Ishikawa (cell line): Measurements from ENCODE around the gene TCF7.

Experiments
- CREB1 ChIP-seq: IDR thresholded peaks from 2 replicates; pipeline ENCODE4 v1.6.1; 2012; ENCODE audit warnings: low read depth
- FOXM1 ChIP-seq: IDR thresholded peaks from 2 replicates; pipeline ENCODE4 v1.6.1; 2012; ENCODE audit warnings: low read depth, borderline replicate concordance
- RAD21 ChIP-seq: IDR thresholded peaks from 2 replicates; pipeline ENCODE4 v1.6.1; 2012; ENCODE audit warnings: low read depth
- REST ChIP-seq: IDR thresholded peaks from 2 replicates; pipeline ENCODE4 v1.6.1; 2012; ENCODE audit warnings: low read depth, mild to moderate bottlenecking
- TCF12 ChIP-seq: IDR thresholded peaks from 2 replicates; pipeline ENCODE4 v1.6.1; 2012; ENCODE audit warnings: low read depth
- YY1 ChIP-seq: IDR thresholded peaks from 2 replicates; pipeline ENCODE4 v1.6.1; 2012; ENCODE audit warnings: low read depth
- TF ChIP-seq, protein P1 (sequence below): IDR thresholded peaks from 2 replicates; pipeline ENCODE4 v1.6.1; 2012

DNA sequence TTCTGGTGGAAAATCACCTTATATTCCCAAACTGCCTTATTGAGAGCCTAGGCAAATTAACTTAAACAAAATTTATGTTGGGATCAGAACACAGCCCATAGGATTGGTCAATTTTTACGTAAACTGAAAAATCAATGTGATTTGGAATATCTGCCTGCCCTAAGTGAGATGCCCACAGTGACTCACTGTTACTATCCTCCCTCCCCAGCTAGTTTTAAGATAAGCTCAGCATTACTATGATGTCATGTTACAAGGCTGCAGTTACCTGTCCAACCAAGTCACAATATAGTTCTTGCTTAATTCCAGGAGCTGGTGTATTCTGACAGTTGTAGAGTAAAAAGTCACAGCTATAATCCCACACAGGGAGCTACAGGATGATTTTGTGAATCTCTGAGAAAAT, 39.2 kb downstream of the TCF7 start:
- TF ChIP-seq FOXM1 = no peak
- no peak for TF ChIP-seq YY1
- no peak for TF ChIP-seq RAD21
- TF ChIP-seq REST = no peak
- no peak for TF ChIP-seq CREB1
- TF ChIP-seq, protein P1, sequence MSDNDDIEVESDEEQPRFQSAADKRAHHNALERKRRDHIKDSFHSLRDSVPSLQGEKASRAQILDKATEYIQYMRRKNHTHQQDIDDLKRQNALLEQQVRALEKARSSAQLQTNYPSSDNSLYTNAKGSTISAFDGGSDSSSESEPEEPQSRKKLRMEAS = no peak
- TF ChIP-seq TCF12 = no peak
